HG02943 (cell line): ENCODE data around the gene LDLRAD2.

Experiments
- ATAC-seq: cut with Tn5 transposase; IDR thresholded peaks from one replicate; pipeline ENCODE4 v1.9.1; 2021; ENCODE audit warnings: mild to moderate bottlenecking, low read depth, moderate library complexity; ENCODE audit not compliant: unreplicated experiment

The LDLRAD2 gene

DNA sequence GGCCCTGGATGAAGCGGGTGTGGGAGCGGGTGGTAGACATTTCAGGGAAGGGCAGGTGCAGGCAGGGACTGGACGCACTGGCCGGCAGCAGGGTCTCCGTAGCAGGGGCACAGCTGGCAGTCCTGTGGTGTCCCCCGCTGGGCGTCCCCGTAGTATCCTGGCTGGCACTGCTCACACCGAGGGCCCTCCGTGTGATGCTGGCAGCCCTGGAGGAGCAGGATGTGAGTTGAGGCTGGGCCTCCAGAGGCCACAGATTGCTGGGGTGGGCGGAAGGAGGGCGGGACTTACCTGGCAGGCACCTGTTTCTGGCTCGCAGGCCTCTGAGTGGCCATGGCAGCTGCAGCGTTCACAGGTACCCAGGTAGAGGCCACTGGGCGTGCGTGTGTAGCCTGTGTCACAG, 62.3 kb downstream of the LDLRAD2 start:
- ATAC-seq, result no peak
